CD4-positive, alpha-beta T cell treated with Interleukin-15 for 4 hours (primary cell): ENCODE data around the gene SEC31A.
"Not testable (repeated sequence)": the region's sequence is repeated elsewhere in the genome, so short reads cannot be mapped to it uniquely, and the experiment has no call there.

Source experiments
- DNase-seq: peaks from one replicate; pipeline ENCODE4 v3.0.0-alpha.2; 2020; ENCODE audit warnings: low spot score

Gene SEC31A

GRCh38 chr4:82896755-82897154 is 5.8 kb upstream of the SEC31A start:
- DNase-seq = no peak

GRCh38 chr4:82893942-82894341 is 3.0 kb upstream of the SEC31A start:
- DNase-seq = no peak

- DNase-seq = no peak
Measured at GRCh38 chr4:82892467-82892802, 1.5 kb upstream of the SEC31A start.

GRCh38 chr4:82891707-82892466 is 934 bp upstream of the SEC31A start:
- DNase-seq = no peak

GRCh38 chr4:82890528-82890900 is 439 bp downstream of the SEC31A start:
- DNase-seq = no peak

GRCh38 chr4:82889287-82889686 is 1.7 kb downstream of the SEC31A start:
- DNase-seq = no peak

GRCh38 chr4:82886147-82886942 is 4.6 kb downstream of the SEC31A start:
- no peak for DNase-seq

- DNase-seq = no peak
Measured at GRCh38 chr4:82885410-82885809, 5.5 kb downstream of the SEC31A start.

GRCh38 chr4:82868572-82868971 is 22.4 kb downstream of the SEC31A start:
- no peak for DNase-seq

- DNase-seq = no peak
Measured at GRCh38 chr4:82866706-82867385, 24.1 kb downstream of the SEC31A start.

- DNase-seq = not testable (repeated sequence)
Measured at GRCh38 chr4:82866033-82866432, 24.9 kb downstream of the SEC31A start.

GRCh38 chr4:82865592-82865991 is 25.4 kb downstream of the SEC31A start:
- peak; percentile 62 for DNase-seq

GRCh38 chr4:82864336-82864979 is 26.5 kb downstream of the SEC31A start:
- no peak for DNase-seq

- DNase-seq = no peak
Measured at GRCh38 chr4:82861529-82861928, 29.4 kb downstream of the SEC31A start.

- not testable (repeated sequence) for DNase-seq
Measured at GRCh38 chr4:82860487-82860886, 30.5 kb downstream of the SEC31A start.

GRCh38 chr4:82852751-82853285 is 38.1 kb downstream of the SEC31A start:
- DNase-seq = no peak

- peak; percentile 49 for DNase-seq
Measured at GRCh38 chr4:82851885-82852750, 38.8 kb downstream of the SEC31A start.

GRCh38 chr4:82851318-82851717 is 39.6 kb downstream of the SEC31A start:
- no peak for DNase-seq

- DNase-seq = no peak
Measured at GRCh38 chr4:82850684-82851083, 40.3 kb downstream of the SEC31A start.

GRCh38 chr4:82848706-82849105 is 42.2 kb downstream of the SEC31A start:
- DNase-seq = no peak

- DNase-seq = no peak
Measured at GRCh38 chr4:82842593-82842992, 48.4 kb downstream of the SEC31A start.
